Smooth muscle cell (in vitro differentiated cells): ENCODE results near the gene QSOX2. TPM values are rescaled to one million over a fixed set of nuclear protein-coding genes. Genes with fewer than 3 reads are reported as not detected.

ENCODE experiments used
- DNase-seq: peaks from one replicate; lab custom pipeline; 2025; ENCODE audit not compliant: unreplicated experiment; lab: John Stamatoyannopoulos, UW
- H2AFZ ChIP-seq: fragments of 200-600 bp; sonication (generic); 2 replicates; pipeline ENCODE4 v1.6.0; 2016; ENCODE audit warnings: antibody characterized with exemption, low read depth, mild to moderate bottlenecking
- H3F3A ChIP-seq: fragments of 200-600 bp; sonication (generic); 2 replicates; pipeline ENCODE4 v1.6.0; 2017; ENCODE audit warnings: antibody characterized with exemption, low read depth
- H3K27ac ChIP-seq: fragments of 200-600 bp; sonication (generic); 2 replicates; pipeline ENCODE4 v1.5.1; 2016; ENCODE audit warnings: low read depth, mild to moderate bottlenecking
- H3K27me3 ChIP-seq: fragments of 200-600 bp; sonication (generic); 2 replicates; pipeline ENCODE4 v1.6.1; 2016; ENCODE audit warnings: low read depth, mild to moderate bottlenecking
- H3K36me3 ChIP-seq: fragments of 200-600 bp; sonication (generic); 2 replicates; pipeline ENCODE4 v1.5.1; 2016; ENCODE audit warnings: low read depth
- H3K4me1 ChIP-seq: fragments of 200-600 bp; sonication (generic); 2 replicates; pipeline ENCODE4 v1.5.1; 2016; ENCODE audit warnings: low read depth
- H3K4me2 ChIP-seq: fragments of 200-600 bp; sonication (generic); 2 replicates; pipeline ENCODE4 v1.6.0; 2016; ENCODE audit warnings: mild to moderate bottlenecking
- H3K4me3 ChIP-seq: fragments of 200-600 bp; sonication (generic); 2 replicates; pipeline ENCODE4 v1.5.1; 2016; ENCODE audit warnings: mild to moderate bottlenecking
- H3K79me2 ChIP-seq: fragments of 200-600 bp; sonication (generic); 2 replicates; pipeline ENCODE4 v1.6.0; 2016; ENCODE audit warnings: low read depth, mild to moderate bottlenecking
- H3K9ac ChIP-seq: fragments of 200-600 bp; sonication (generic); 2 replicates; pipeline ENCODE4 v1.6.0; 2016; ENCODE audit warnings: low read depth
- H3K9me3 ChIP-seq: fragments of 200-600 bp; sonication (generic); replicated peaks from 2 replicates; pipeline ENCODE4 v1.5.1; 2016; ENCODE audit warnings: low read depth
- H4K20me1 ChIP-seq: fragments of 200-600 bp; sonication (generic); 2 replicates; pipeline ENCODE4 v1.6.0; 2016; ENCODE audit warnings: low read depth
- WGBS: methylation state at CpG from one replicate; pipeline ENCODE4 v1.1.7; 2016; ENCODE audit warnings: low lambda C conversion rate; 5-methylcytosine and 5-hydroxymethylcytosine counted together
- polyA plus RNA-seq: library from polyadenylated mRNA; unstranded; fragments of >200 nt; fragmentation: Nextera tagmentation; extraction: Ambion mirVana; gene quantifications from 2 replicates; pipeline ENCODE4 v1.2.1, GENCODE V29; 2016
- total RNA-seq: library from RNA; depleted of rRNA; stranded (reverse); fragments of >200 nt; gene quantifications from 2 replicates; pipeline ENCODE4 v1.2.3, GENCODE V29; 2014
- TF ChIP-seq, protein P1 (sequence below): fragments of 200-600 bp; sonication (generic); IDR thresholded peaks from 2 replicates; pipeline ENCODE4 v1.5.1; 2017; ENCODE audit warnings: borderline replicate concordance, mild to moderate bottlenecking, antibody characterized with exemption; ENCODE audit not compliant: insufficient read depth, poor library complexity, severe bottlenecking

QSOX2 gene
- total and polyA plus RNA-seq, 2 experiments from 2014 or later, result 1.9 to 8.7 TPM

DNA sequence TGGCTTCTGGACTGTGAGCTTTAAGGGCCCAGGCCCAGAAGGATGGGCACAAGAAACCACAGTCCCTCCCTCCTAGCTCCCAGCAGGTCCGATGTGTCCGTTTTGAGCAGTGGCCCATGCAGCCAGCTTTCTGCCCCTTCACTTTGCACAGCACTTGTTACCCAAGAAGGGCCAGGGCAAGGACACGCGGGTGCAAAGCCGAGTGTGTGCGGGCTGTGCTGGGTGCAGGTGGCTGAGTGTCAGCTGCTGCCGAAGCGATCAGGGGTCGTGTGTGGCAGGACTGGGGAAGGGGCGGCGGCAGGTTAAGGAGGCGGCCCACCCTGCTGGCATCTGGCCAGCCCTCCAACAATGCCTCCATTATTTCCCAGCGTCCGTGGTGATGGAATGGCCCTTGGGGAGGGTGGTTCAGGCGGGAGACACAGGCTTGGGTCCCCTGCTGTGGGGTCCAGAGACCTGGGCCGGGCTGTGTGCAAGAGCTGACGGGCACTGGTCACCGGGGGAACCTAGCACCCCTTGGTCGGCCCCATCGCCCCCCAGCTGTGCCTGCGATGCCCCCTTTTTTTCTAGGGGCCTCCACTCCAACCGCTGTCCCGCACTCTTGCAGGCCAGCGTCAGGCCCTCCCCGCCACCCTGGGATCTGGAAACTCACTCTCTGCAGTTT is 41.3 kb downstream of the QSOX2 start:
- no peak overlapping the region for H2AFZ ChIP-seq

DNA sequence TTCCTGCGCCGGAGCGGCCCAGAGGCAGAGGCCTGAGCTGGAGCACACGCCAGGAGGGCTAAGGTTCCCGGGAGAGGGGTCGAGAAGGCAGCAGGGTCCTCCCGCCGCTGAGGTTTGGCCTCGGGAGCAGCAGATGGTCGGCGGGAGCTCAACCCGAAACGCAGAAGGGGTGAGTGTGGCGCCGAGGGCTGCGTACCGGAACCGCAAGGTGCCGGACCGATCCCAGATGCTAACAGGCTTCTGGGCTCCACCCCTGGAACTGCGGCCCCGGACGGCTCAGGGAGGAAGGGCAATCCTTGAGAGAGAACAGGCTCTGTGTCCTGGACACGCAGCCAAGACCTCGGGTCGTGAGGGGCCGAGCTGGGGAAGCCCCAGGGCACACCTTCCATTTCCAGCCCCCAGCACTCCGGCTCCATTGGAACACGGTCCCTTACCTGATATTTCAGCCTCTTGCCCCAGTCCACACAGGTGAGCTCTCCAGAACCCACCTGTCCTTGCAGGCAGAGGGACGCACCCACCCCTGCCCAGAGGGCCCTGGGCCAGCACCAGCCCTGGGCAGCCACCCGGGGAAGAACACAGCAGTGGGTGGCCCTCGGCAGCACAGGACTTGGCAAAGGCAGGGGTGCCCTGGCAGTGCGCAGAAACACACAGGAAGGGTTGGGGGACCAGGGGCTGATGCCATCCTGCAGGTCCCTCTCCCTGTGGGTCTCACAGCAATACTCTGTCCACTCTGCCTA is 42.0 kb downstream of the QSOX2 start:
- TF ChIP-seq, protein P1, sequence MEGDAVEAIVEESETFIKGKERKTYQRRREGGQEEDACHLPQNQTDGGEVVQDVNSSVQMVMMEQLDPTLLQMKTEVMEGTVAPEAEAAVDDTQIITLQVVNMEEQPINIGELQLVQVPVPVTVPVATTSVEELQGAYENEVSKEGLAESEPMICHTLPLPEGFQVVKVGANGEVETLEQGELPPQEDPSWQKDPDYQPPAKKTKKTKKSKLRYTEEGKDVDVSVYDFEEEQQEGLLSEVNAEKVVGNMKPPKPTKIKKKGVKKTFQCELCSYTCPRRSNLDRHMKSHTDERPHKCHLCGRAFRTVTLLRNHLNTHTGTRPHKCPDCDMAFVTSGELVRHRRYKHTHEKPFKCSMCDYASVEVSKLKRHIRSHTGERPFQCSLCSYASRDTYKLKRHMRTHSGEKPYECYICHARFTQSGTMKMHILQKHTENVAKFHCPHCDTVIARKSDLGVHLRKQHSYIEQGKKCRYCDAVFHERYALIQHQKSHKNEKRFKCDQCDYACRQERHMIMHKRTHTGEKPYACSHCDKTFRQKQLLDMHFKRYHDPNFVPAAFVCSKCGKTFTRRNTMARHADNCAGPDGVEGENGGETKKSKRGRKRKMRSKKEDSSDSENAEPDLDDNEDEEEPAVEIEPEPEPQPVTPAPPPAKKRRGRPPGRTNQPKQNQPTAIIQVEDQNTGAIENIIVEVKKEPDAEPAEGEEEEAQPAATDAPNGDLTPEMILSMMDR, result no peak
- no peak overlapping the region for H3K4me2 ChIP-seq
- no peaks in the 10 kb centered on the region for H3F3A ChIP-seq
- no peak overlapping the region for H2AFZ ChIP-seq
- peaks cover 27% of the 10 kb centered on the region for H4K20me1 ChIP-seq
- no peaks in the 10 kb centered on the region for H3K79me2 ChIP-seq
- H3K9me3 ChIP-seq, result no peaks in the 10 kb centered on the region
- H3K9ac ChIP-seq, result no peak overlapping the region
- H3K36me3 ChIP-seq, result no peaks in the 10 kb centered on the region
- no peak overlapping the region for H3K27ac ChIP-seq
- H3K4me3 ChIP-seq, result no peak overlapping the region
- no peak for DNase-seq
- 45% methylated on average over 33 of the region's 33 CpGs for WGBS
- H3K27me3 ChIP-seq, result peaks cover 70% of the 10 kb centered on the region
- no peaks in the 10 kb centered on the region for H3K4me1 ChIP-seq

More for the DNA sequence above, 41.3 kb downstream of the QSOX2 start:
- no peaks in the 10 kb centered on the region for H3K79me2 ChIP-seq
- peaks cover 27% of the 10 kb centered on the region for H4K20me1 ChIP-seq
- DNase-seq, result no peak
- H3F3A ChIP-seq, result no peaks in the 10 kb centered on the region
- TF ChIP-seq, protein P1, result no peak
- WGBS, result 75% methylated on average over 25 of the region's 25 CpGs
- H3K9me3 ChIP-seq, result no peaks in the 10 kb centered on the region
- no peaks in the 10 kb centered on the region for H3K4me1 ChIP-seq
- H3K27me3 ChIP-seq, result peaks cover 63% of the 10 kb centered on the region
- H3K9ac ChIP-seq, result no peak overlapping the region
- H3K4me3 ChIP-seq, result no peak overlapping the region
- no peaks in the 10 kb centered on the region for H3K36me3 ChIP-seq
- no peak overlapping the region for H3K4me2 ChIP-seq
- H3K27ac ChIP-seq, result no peak overlapping the region

DNA sequence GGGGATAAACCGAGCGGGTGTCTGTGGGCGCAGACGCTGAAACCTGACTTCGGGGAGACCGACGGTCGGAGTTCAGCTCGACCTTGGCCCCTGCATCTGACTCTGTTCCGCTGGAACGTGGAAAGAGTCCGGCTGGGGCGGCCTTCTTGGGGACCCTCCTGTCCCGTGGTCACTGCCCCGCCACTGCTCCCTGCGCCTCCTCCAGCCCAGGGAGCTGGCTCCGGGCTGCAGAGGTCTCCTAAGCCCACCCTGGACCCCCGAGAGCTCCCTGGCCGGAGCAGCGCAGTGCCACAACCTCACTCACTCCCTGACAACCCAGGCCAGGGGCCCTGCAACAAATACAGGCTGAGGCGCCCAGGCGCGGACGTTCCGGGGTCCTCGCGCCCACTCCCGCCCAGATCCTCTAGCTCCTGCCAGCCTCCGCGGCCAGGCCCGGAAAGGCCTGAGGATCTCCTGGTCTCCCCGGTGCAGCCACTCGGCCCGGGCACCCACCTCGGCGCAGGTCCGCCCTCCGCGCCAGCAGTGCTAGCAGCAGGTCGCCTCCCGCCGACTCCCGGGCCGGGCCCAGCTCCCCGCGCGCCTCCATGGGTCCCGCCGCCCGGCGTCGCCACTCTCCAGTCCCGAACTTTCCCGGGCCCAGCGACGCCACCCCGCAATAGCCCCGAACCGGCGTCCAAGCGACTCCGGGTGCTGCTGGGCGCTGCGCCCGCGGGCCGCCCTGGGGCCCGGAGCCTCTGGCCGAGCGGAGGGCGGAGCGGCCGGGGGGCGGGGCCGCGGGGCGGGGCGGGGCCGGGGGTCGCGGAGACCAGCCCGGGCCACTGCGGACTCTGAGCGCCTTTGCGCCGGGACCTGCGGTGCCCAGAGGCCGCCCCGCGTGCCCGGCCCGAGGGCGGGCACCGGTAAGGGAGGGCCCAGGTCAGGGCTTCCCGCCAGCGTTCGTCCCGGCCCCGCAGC is 42.9 kb downstream of the QSOX2 start:
- 34% methylated on average over 62 of the region's 99 CpGs for WGBS
- H3K4me1 ChIP-seq, result no peaks in the 10 kb centered on the region
- no peaks in the 10 kb centered on the region for H3K9me3 ChIP-seq
- DNase-seq, result no peak
- no peaks in the 10 kb centered on the region for H3K79me2 ChIP-seq
- H3K27ac ChIP-seq, result no peak overlapping the region
- H4K20me1 ChIP-seq, result peaks cover 26% of the 10 kb centered on the region
- H3K27me3 ChIP-seq, result peaks cover 78% of the 10 kb centered on the region
- H3K4me3 ChIP-seq, result no peak overlapping the region
- no peak overlapping the region for H2AFZ ChIP-seq
- no peak overlapping the region for H3K9ac ChIP-seq
- TF ChIP-seq, protein P1, result no peak
- H3K36me3 ChIP-seq, result no peaks in the 10 kb centered on the region
- no peak overlapping the region for H3K4me2 ChIP-seq
- H3F3A ChIP-seq, result no peaks in the 10 kb centered on the region
